Keratinocyte (primary cell): ENCODE data around the gene OR5K3. TPM values are rescaled to one million over a fixed set of nuclear protein-coding genes. Genes with fewer than 3 reads are reported as not detected.

Experiments
- DNase-seq: peaks from one replicate; pipeline ENCODE4 v3.0.0-alpha.2; 2011; ENCODE audit warnings: low read depth, missing footprints, low spot score
- FAIRE-seq: peaks from 2 replicates; lab custom pipeline; 2011; peaks lifted over from hg19 to GRCh38; lab: Jason Lieb, UNC
- H2AFZ ChIP-seq: 2 replicates; pipeline ENCODE4 v1.6.0; 2012; ENCODE audit warnings: low read length, control low read depth, inconsistent platforms; ENCODE audit not compliant: control insufficient read depth
- H3K27ac ChIP-seq: 2 replicates; pipeline ENCODE4 v1.5.1; 2011; ENCODE audit warnings: low read length; ENCODE audit not compliant: control insufficient read depth, insufficient read depth
- H3K27me3 ChIP-seq: 3 replicates; pipeline ENCODE4 v1.6.0; 2011; ENCODE audit warnings: low read length; ENCODE audit not compliant: control insufficient read depth, insufficient read depth; ENCODE audit errors: extremely low read depth
- H3K36me3 ChIP-seq, 2 experiments: 2 replicates in 1 of 2; 3 replicates in 1 of 2; pipeline ENCODE4 v1.5.1; 2011; ENCODE audit warnings: low read length in 2 of 2, mild to moderate bottlenecking in 1 of 2; ENCODE audit not compliant: control insufficient read depth in 2 of 2, insufficient read depth in 2 of 2; ENCODE audit errors: extremely low read depth in 1 of 2
- H3K4me1 ChIP-seq: 3 replicates; pipeline ENCODE4 v1.5.1; 2011; ENCODE audit warnings: low read length; ENCODE audit not compliant: control insufficient read depth, insufficient read depth; ENCODE audit errors: extremely low read depth
- H3K4me2 ChIP-seq: 3 replicates; pipeline ENCODE4 v1.6.0; 2011; ENCODE audit warnings: low read depth, low read length; ENCODE audit not compliant: control insufficient read depth, insufficient read depth; ENCODE audit errors: extremely low read depth
- H3K4me3 ChIP-seq, 3 experiments: fragments of 200-600 bp in 1 of 3; sonication (generic) in 1 of 3; 2 replicates in 2 of 3; 3 replicates in 1 of 3; pipeline ENCODE4 v1.5.1; 2011 to 2016; ENCODE audit warnings: low read length in 3 of 3, mild to moderate bottlenecking in 3 of 3, control low read depth in 2 of 3, inconsistent platforms in 1 of 3, low read depth in 1 of 3, mixed read lengths in 1 of 3, mixed run types in 1 of 3, moderate library complexity in 1 of 3; ENCODE audit not compliant: control insufficient read depth in 2 of 3, insufficient read depth in 2 of 3; ENCODE audit errors: extremely low read depth in 1 of 3
- H3K79me2 ChIP-seq: 2 replicates; pipeline ENCODE4 v1.6.0; 2012; ENCODE audit warnings: low read length; ENCODE audit not compliant: control insufficient read depth, insufficient read depth
- H3K9ac ChIP-seq: 3 replicates; pipeline ENCODE4 v1.6.0; 2011; ENCODE audit warnings: low read length; ENCODE audit not compliant: control insufficient read depth, insufficient read depth; ENCODE audit errors: extremely low read depth
- H3K9me1 ChIP-seq: 3 replicates; pipeline ENCODE4 v1.6.0; 2011; ENCODE audit warnings: low read length; ENCODE audit not compliant: control insufficient read depth, insufficient read depth; ENCODE audit errors: extremely low read depth
- H3K9me3 ChIP-seq: 2 replicates; pipeline ENCODE4 v1.5.1; 2012; ENCODE audit warnings: low read depth, low read length; ENCODE audit not compliant: control insufficient read depth
- H4K20me1 ChIP-seq: 3 replicates; pipeline ENCODE4 v1.6.0; 2011; ENCODE audit warnings: low read length; ENCODE audit not compliant: control insufficient read depth, insufficient read depth; ENCODE audit errors: extremely low read depth
- CTCF ChIP-seq, 3 experiments: IDR thresholded peaks in 1 of 3; conservative IDR thresholded peaks in 1 of 3; optimal IDR thresholded peaks in 1 of 3; 2 replicates in 2 of 3; 3 replicates in 1 of 3; pipeline versions ENCODE3 to v1.5.1; 2011; ENCODE audit warnings: low read length in 3 of 3, mild to moderate bottlenecking in 3 of 3, moderate library complexity in 2 of 3, control low read depth in 1 of 3, inconsistent platforms in 1 of 3; ENCODE audit not compliant: insufficient read depth in 2 of 3; ENCODE audit errors: extremely low read depth in 1 of 3
- EZH2 ChIP-seq: IDR thresholded peaks from one replicate; pipeline ENCODE4 v1.6.1; 2012; ENCODE audit warnings: inconsistent platforms, mild to moderate bottlenecking, low read length, moderate library complexity
- dilution Hi-C: fragments of 300-500 bp; cut with MboI; formaldehyde crosslinking; loops from one replicate; pipeline ENCODE4 v1.7.0; 2020; ENCODE audit warnings: low sequenced_read_pairs; ENCODE audit not compliant: extremely low pct_ligation_motif_present
- polyA plus RNA-seq, 5 experiments: library from polyadenylated mRNA; depleted of rRNA in 3 of 5; stranded (reverse) in 3 of 5; stranded (forward) in 1 of 5; unstranded in 1 of 5; fragments of >200 nt; gene quantifications; 1 replicate in 1 of 5; 2 replicates in 3 of 5; 3 replicates in 1 of 5; pipeline versions ENCODE4 v1.2.1 to v1.2.3, GENCODE V29; 2011 to 2012; ENCODE audit warnings: missing spikeins in 2 of 5, low read depth in 1 of 5, low replicate concordance in 1 of 5

The OR5K3 gene
- polyA plus RNA-seq, 1 donor (not counting 4 experiments of a cell fraction or from before 2014, with no cell fraction given): not detected

GRCh38 chr3:98372445-98372844 lies 18.0 kb upstream of the OR5K3 start:
- Histone ChIP-seq H3K79me2 (no peaks in the 10 kb centered on the region), H3K4me3 (no peak overlapping the region), H3K27ac (no peak overlapping the region), H3K36me3 (no peaks in the 10 kb centered on the region), H2AFZ (no peak overlapping the region), H3K9ac (no peak overlapping the region), H4K20me1 (no peaks in the 10 kb centered on the region), H3K4me1 (peaks cover 11% of the 10 kb centered on the region), H3K27me3 (no peaks in the 10 kb centered on the region), H3K4me2 (no peak overlapping the region), H3K9me1 (no peaks in the 10 kb centered on the region), H3K9me3 (no peaks in the 10 kb centered on the region)
- DNase-seq (no peak), FAIRE-seq (no peak)
- dilution Hi-C loops: no loop called here
- TF ChIP-seq EZH2: no peak
- no peak for TF ChIP-seq CTCF (optimal IDR thresholded peaks at IDR 0.05 in 1 of 3, IDR thresholded peaks at IDR 0.05 in 1 of 3, conservative IDR thresholded peaks at IDR 0.05 in 1 of 3; ENCODE audit: extremely low read depth in 1 of 3, insufficient read depth in 2 of 3, low read length in 3 of 3)

GRCh38 chr3:98376631-98377030 lies 13.8 kb upstream of the OR5K3 start:
- no peak for DNase-seq
- TF ChIP-seq CTCF (optimal IDR thresholded peaks at IDR 0.05 in 1 of 3, IDR thresholded peaks at IDR 0.05 in 1 of 3, conservative IDR thresholded peaks at IDR 0.05 in 1 of 3; ENCODE audit: extremely low read depth in 1 of 3, insufficient read depth in 2 of 3, low read length in 3 of 3) (no peak), EZH2 (no peak)
- FAIRE-seq: no peak
- Histone ChIP-seq H3K9me3 (no peaks in the 10 kb centered on the region), H3K4me3 (no peak overlapping the region), H3K9ac (no peak overlapping the region), H3K4me2 (no peak overlapping the region), H3K36me3 (no peaks in the 10 kb centered on the region), H3K9me1 (no peaks in the 10 kb centered on the region), H4K20me1 (no peaks in the 10 kb centered on the region), H3K79me2 (no peaks in the 10 kb centered on the region), H3K27me3 (no peaks in the 10 kb centered on the region), H3K4me1 (peaks cover 11% of the 10 kb centered on the region), H3K27ac (no peak overlapping the region), H2AFZ (peak overlapping the region; percentile 7)
- dilution Hi-C loops: no loop called here
